ENCODE data around the gene RGS2. TPM values are rescaled to one million over a fixed set of nuclear protein-coding genes. Genes with fewer than 3 reads are reported as not detected.

Gene RGS2
- polyA plus RNA-seq, 1 of the 3 experiments (the other 2 are of a cell fraction) = 47.1 TPM

DNA sequence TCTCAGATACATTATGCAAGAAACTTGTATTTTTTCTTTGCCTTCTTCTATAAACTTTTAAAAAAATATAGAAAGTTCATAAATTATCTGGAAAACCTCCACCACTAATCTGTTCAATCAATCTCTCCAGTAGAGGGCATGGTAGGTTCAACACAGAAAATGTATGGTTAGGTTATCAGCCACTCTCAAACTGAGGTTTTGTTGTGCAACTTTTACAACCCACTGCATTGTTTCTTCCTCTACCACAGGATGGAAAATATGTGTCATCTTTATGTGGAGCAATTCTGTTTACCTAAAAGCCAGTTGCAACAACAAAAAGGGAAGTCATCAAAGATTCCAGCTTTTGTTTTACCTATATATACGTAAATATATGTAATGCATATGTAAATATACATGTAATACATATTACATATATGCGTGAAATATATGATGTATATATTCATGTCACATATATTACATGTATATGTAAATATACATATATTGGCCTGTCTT lies 3.0 kb upstream of the RGS2 start (continued):
- TF ChIP-seq NRF1 (IDR thresholded peaks at IDR 0.05; ENCODE audit: low read depth, low read length) (no peak), FOXJ3 (CRISPR knock-in tag; IDR thresholded peaks at IDR 0.05) (no peak), EP300 (IDR thresholded peaks at IDR 0.05; ENCODE audit: borderline replicate concordance in 1 of 2, low read depth in 1 of 2, low read length in 1 of 2) (no peak), SIN3A (IDR thresholded peaks at IDR 0.05; ENCODE audit: borderline replicate concordance, low read depth, low read length) (no peak), RCOR1 (IDR thresholded peaks at IDR 0.05; ENCODE audit: low read length) (peak; percentile 47; the same call in 1 of the 2 replicates), CHD2 (IDR thresholded peaks at IDR 0.05; ENCODE audit: low read length, partially characterized antibody) (no peak), ELF1 (IDR thresholded peaks at IDR 0.05) (no peak), MXI1 (IDR thresholded peaks at IDR 0.05; ENCODE audit: low read depth, low read length) (no peak), TCF12 (IDR thresholded peaks at IDR 0.05) (no peak)
- TF ChIP-seq, protein P1, sequence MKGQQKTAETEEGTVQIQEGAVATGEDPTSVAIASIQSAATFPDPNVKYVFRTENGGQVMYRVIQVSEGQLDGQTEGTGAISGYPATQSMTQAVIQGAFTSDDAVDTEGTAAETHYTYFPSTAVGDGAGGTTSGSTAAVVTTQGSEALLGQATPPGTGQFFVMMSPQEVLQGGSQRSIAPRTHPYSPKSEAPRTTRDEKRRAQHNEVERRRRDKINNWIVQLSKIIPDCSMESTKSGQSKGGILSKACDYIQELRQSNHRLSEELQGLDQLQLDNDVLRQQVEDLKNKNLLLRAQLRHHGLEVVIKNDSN (IDR thresholded peaks at IDR 0.05; ENCODE audit: borderline replicate concordance, low read depth) = no peak

DNA sequence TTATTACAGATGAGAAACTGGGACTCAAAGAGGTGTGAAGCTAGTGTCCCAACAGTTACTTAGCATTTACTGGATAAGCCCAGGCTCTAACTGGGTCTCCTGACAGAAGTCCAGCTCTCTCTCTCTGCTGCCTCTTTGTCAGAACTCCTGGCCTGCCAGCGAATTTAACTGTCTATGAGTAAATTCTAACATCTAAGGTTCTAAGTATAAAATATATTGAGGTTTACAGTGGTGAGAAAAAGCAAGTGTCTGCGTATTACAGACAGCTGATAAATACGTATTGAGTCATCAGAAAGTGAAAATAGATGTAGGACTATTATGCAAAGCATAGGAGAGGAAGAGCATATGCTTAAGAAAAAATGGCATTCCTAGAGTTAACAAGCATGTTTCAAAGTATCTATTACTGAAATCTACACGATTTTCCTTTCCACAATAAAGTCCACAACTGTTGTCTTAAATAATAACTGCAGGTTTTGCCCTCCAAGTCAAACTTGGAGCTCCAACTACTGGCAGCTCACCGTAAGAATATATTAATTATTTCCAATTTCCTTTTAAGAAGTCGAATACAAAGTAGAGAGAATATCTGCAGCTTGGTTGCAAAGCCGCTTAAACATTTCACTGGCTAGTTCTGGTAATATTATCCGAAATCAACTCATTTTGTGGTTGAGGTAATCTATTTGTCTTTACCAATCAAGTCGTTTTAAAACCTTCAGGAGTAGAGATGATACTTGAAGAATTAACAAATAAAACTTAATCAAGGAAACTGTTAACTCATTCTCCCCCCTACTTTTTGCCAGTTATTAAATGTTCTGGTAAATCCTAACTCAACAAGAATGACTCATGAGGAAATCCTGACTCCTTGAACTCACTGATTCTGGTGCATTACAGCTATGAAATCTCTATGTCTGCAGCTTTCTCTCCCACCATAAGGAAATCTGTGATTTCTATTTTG lies 1.4 kb upstream of the RGS2 start:
- DNase-seq = no peak
- Histone ChIP-seq H3K36me3 (replicated peaks in 1 of 2; ENCODE audit: control insufficient read depth in 1 of 2, insufficient read depth in 2 of 2, low read length in 1 of 2) (peaks cover 23 to 25% of the 10 kb centered on the region in 2 experiments), H3K4me2 (peak overlapping the region; percentile 96), H3K9ac (peak overlapping the region; percentile 89; the same call in 1 of the 2 replicates), H3F3A (replicated peaks; ENCODE audit: insufficient read depth) (peaks cover 18% of the 10 kb centered on the region), H4K20me1 (ENCODE audit: insufficient read depth) (peaks cover 13% of the 10 kb centered on the region; the same call in 1 of the 2 replicates), H3K9me2 (no peaks in the 10 kb centered on the region), H3K79me2 (ENCODE audit: insufficient read depth) (peaks cover 19% of the 10 kb centered on the region), H3K9me3 (no peaks in the 10 kb centered on the region), H3K4me1 (ENCODE audit: control insufficient read depth in 1 of 2, insufficient read depth in 2 of 2, low read depth in 1 of 2, low read length in 1 of 2) (peaks cover 19 to 20% of the 10 kb centered on the region in 2 experiments; a peak in 3 of 4 replicates), H3K4me3 (ENCODE audit: low read depth in 2 of 2, low read length in 1 of 2) (peak overlapping the region; percentile 69 to 92; a peak in 3 of 4 replicates), H2AFZ (ENCODE audit: low read depth) (peak overlapping the region; percentile 95), H3K27ac (ENCODE audit: low read depth in 2 of 2, low read length in 1 of 2) (peak overlapping the region; percentile 53 to 81; a peak in 3 of 4 replicates), H3K27me3 (ENCODE audit: insufficient read depth) (no peaks in the 10 kb centered on the region)
- ChIA-PET CTCF (interaction anchor here (0.6 to 4.4 kb wide), 20 partner anchors 10 to 333 kb away, joined by 3 to 104 read pairs (median 4); no protein-coding TSS in a partner anchor), POLR2A (interaction anchor here (0.8 kb wide), 1 partner anchor 188 kb away, joined by 4 read pairs; no protein-coding TSS in a partner anchor)
- WGBS (ENCODE audit: low lambda C conversion rate) = 54% methylated on average over 9 of the region's 9 CpGs
- TF ChIP-seq RAD21 (IDR thresholded peaks at IDR 0.05; ENCODE audit: low read length) (peak; percentile 37; the same call in 1 of the 2 replicates), JUND (IDR thresholded peaks at IDR 0.05) (peak; percentile 24; the same call in 1 of the 2 replicates), RFX5 (IDR thresholded peaks at IDR 0.05; ENCODE audit: low read length) (no peak), TCF12 (IDR thresholded peaks at IDR 0.05) (no peak), MXI1 (IDR thresholded peaks at IDR 0.05; ENCODE audit: low read depth, low read length) (no peak), FOSL2 (IDR thresholded peaks at IDR 0.05; ENCODE audit: borderline replicate concordance, low read depth) (peak; percentile 29; the same call in 1 of the 2 replicates)
- TF ChIP-seq, protein P2, sequence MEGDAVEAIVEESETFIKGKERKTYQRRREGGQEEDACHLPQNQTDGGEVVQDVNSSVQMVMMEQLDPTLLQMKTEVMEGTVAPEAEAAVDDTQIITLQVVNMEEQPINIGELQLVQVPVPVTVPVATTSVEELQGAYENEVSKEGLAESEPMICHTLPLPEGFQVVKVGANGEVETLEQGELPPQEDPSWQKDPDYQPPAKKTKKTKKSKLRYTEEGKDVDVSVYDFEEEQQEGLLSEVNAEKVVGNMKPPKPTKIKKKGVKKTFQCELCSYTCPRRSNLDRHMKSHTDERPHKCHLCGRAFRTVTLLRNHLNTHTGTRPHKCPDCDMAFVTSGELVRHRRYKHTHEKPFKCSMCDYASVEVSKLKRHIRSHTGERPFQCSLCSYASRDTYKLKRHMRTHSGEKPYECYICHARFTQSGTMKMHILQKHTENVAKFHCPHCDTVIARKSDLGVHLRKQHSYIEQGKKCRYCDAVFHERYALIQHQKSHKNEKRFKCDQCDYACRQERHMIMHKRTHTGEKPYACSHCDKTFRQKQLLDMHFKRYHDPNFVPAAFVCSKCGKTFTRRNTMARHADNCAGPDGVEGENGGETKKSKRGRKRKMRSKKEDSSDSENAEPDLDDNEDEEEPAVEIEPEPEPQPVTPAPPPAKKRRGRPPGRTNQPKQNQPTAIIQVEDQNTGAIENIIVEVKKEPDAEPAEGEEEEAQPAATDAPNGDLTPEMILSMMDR (IDR thresholded peaks at IDR 0.05) = peak; percentile 44
